ENCODE data around the gene ACLY.
"Not testable (repeated sequence)": the region's sequence is repeated elsewhere in the genome, so short reads cannot be mapped to it uniquely, and the experiment has no call there.

The ACLY gene

DNA sequence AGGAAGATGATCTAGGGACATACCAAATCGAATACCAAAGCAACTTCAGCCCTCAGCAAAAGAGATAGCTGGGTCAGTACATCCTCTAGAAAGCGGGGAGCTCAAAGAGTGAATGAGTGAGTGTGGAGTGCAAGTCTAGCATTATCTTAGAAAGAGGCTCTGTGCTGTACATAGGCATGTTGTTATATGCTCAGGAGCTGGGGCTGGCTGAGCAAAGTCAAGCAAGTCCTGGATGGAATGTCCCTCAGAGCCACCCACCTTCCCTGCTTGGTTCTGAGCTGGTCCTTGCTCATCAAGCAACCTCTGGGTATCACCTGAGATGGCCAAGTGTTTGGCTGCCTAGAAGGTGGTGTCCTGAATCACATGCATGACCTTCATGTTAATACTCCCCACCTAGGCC lies 48.7 kb downstream of the ACLY start:
- no peak for DNase-seq

GRCh38 chr17:41869426-41869825 lies 49.3 kb downstream of the ACLY start:
- no peak for DNase-seq

DNA sequence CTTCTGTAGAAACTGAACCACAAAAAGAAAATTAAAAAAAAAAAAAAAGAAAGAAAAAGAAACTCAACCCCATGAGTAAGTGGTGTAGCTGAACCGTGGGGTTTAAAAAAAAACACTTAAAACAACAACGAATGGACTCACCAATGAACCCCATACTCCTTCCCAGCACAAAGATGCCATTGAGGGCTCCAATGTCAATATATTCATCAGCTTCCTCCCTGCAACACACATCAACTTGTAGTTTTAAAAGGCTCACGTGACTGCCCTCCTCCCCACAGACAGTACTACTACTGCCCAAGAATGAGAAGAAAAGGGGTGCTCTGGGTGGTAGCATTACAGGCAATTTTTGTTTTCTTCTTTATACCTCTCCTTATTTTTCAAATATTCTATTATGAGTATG lies 50.2 kb downstream of the ACLY start:
- DNase-seq: no peak

DNA sequence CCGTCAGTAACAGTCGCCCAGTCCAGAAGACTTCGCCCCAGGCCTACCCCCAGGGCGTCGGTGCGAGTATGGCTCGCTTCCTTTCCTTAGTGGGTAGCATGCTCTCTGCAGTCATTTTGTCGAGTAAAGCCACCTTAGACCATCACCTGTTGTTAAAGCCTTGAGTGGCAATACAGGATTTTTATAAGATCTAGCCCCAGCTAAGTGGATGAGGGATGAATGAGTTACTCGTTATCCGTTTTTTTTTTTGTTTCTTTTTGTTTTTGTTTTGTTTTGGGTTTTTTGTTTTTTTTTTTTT lies 53.2 kb downstream of the ACLY start:
- DNase-seq: no peak

- DNase-seq: peak; percentile 90
Observed at GRCh38 chr17:41864836-41865595, 53.7 kb downstream of the ACLY start, which contains the start of gene KLHL11. Gene KLHL11 (minus strand): TSS chr17:41865423. CDS start chr17:41865370, 53 bp downstream.

GRCh38 chr17:41864498-41864835 lies 54.3 kb downstream of the ACLY start:
- no peak for DNase-seq

- DNase-seq: peak; percentile 68
Observed at GRCh38 chr17:41863074-41863848, 55.5 kb downstream of the ACLY start.

DNA sequence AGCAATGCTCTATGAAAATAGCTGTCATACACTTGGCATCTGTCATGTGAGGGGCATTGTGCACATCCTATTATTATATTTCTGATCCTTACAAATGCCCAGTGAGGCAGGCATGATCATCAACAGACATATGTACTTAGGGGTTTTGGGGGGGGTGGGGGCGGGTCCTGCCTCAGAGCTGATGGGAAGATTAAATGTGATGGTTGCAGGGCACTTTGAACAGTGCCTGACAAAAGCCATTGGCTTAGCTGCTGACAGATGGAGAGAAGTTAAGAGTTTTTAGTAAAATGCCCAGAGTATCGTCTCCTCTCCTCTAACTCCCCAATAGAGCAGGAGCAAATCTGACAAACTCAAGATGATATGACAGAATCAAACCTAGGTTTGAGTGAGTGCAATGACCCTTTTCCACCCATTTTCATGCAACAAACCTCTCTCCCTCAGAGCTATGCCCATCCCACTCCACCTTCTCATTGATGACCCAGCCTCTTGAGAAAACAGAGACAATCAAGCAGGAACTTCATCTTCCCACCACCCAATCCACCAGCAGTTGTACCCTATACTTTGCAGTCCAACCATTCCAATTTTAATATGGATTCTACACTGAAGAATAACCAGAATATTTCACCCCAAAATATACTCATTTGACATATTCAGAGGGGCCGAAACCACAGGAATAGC lies 58.4 kb downstream of the ACLY start:
- DNase-seq: no peak

GRCh38 chr17:41851382-41851781 lies 67.4 kb downstream of the ACLY start:
- DNase-seq: not testable (repeated sequence)

DNA sequence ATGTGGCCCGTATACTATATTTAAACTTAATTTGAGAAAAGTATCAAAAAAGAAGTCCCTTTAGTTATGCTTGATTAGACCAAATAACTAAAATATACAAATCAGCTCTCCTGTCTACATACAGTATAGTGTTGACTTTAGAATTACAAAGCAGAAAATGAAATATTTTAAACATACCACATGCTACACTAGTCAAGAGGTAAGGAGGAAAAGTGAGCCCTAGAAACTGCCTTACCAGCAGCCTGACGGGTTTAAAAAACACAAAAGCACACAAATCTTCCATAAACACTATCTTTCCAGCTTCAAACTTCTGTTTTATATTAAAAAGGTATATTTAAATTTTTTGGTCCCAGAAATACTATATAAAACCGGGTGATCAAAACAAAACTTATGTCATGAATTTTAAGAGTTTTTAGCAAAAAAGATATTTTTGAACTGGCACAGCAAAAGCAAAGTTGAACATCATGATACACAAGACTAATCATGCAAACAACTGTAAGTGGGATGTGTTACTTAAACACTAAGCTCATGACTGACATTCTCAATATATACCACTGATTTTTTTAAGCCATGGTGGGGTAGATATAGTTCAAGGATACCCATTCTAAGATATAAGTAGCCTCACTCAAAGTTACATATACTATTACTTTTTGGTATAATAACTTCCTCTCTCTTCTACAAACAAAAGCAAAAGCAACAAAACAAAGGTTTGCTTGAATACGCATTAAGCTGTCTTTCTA lies 69.3 kb downstream of the ACLY start:
- no peak for DNase-seq

DNA sequence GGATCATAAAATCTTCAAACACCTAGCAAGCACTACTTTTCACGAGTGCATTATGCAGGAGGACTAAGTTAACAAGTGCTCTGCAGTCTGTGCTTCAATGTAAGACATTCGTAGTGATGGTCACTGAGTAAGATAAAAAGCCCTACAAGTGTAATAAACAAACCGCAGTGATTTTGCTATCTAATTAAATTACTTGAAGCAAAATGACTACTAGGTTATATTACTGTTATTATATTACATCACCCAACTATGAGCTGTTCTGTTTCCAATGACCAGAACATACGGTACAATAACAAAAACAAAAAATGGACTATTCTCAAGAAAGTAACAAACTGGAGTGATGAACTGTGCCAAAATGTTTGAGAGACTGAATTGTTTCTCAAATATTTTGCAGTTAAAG lies 70.0 kb downstream of the ACLY start:
- DNase-seq: no peak

DNA sequence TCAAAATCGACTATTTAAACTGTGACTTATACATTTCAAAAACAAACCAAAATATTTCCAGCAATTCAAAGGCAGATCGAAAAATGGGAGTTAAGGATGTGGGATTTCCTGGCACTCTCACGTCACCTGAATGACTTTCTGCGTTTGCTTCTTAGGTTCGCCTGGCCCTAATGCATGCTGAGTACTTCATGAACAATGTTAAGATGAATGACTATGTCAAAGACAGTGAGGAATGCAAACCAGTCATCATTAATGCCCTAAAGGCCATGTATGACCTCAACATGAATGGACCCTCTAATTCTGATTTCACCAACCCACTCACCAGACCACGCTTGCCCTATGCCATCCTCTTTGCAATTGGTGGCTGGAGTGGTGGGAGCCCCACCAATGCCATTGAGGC lies 73.8 kb downstream of the ACLY start:
- DNase-seq: no peak

DNA sequence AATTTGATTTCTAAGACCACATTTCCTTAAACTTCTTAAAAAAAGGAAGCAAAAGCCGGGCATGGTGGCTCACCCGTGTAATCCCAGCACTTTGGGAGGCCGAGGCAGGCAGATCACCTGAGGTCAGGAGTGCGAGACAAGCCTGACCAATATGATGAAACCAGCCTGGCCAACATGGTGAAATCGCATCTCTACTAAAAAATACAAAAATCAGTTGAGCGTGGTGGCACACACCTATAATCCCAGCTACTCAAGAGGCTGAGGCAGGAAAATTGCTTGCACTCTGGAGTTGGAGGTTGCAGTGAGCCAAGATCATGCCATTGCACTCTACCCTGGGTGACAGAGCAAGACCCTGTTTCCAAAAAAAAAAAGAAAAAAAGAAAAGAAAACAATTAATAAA lies 78.0 kb downstream of the ACLY start:
- not testable (repeated sequence) for DNase-seq

GRCh38 chr17:41839448-41839847 lies 79.3 kb downstream of the ACLY start:
- DNase-seq: not testable (repeated sequence)

GRCh38 chr17:41837761-41838538 lies 80.8 kb downstream of the ACLY start, which contains the start of gene KLHL10:
Gene KLHL10 (plus strand): TSS chr17:41837825. CDS start chr17:41837933, 108 bp downstream.
- DNase-seq: no peak

GRCh38 chr17:41836550-41837196 lies 82.1 kb downstream of the ACLY start:
- DNase-seq: no peak

DNA sequence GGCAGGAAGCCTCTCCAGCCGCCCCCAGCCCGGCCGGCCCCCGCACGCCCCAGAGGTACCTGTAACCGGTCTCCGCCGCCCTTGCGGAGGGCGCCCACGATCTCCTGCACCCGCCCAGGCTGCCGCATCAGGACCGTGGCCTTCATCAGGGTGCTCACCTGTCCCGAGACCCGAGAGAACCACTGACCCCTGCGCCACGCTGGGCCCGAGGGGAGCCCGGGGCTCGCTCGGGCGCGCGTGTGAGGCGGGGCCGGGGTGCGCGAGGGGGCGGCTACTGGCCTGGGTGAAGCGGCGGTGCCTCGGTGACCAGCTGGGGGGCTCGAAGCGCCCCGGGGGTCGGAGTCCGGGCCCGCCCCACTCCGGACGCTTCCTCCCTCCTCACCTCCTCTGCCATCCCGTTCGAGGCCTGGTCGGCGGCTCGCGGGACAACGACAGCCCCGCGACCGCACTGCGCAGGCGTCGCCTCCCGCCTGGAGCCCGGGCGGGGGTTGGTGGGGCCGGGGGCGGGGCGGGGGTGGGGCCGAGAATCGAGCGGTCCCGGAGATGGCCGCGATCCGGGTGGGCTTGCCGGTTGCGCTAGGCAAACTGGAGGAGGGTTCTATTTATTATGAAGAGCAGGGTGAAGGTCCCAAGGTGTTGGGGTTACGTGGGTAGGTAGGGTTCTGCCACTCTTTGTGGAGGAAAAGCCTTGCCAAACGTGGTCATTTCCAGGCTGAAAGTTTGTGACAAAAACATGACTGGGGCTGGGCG lies 82.8 kb downstream of the ACLY start, which contains the start of gene NT5C3B:
TSS of gene NT5C3B (minus strand) at position 433 of the 750 bp plus-strand sequence. CDS start at position 394, 39 bp downstream.
- peak; percentile 73 for DNase-seq

- no peak for DNase-seq
Observed at GRCh38 chr17:41835214-41835799, 83.4 kb downstream of the ACLY start.

GRCh38 chr17:41829961-41830360 lies 88.8 kb downstream of the ACLY start:
- DNase-seq: not testable (repeated sequence)

- no peak for DNase-seq
Observed at GRCh38 chr17:41825175-41825845, 93.4 kb downstream of the ACLY start.
